HG03066 (cell line): ENCODE data around the gene KLF3.

Experiments
- ATAC-seq: cut with Tn5 transposase; IDR thresholded peaks from one replicate; pipeline ENCODE4 v1.9.1; 2021; ENCODE audit warnings: low read depth; ENCODE audit not compliant: unreplicated experiment

Gene KLF3

DNA sequence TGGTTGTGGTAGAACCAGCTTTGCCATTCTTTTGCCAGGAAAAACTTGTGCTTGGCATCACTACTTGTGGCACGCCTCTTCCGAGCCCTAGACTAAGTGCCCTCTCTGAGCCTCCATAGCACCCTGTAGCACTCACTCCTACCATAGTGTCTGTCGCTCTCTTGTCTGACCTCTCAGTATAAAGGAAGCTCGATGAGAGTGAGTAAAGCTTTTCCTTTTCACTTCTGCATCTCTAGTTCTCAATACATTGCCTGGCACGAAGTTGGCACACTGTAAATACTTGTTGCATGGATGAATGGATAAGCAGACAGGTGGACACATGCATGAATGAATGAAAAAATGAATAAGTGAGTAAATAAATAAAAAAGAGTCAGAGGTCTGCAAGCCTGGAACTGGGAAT lies 70.4 kb downstream of the KLF3 start:
- no peak for ATAC-seq

DNA sequence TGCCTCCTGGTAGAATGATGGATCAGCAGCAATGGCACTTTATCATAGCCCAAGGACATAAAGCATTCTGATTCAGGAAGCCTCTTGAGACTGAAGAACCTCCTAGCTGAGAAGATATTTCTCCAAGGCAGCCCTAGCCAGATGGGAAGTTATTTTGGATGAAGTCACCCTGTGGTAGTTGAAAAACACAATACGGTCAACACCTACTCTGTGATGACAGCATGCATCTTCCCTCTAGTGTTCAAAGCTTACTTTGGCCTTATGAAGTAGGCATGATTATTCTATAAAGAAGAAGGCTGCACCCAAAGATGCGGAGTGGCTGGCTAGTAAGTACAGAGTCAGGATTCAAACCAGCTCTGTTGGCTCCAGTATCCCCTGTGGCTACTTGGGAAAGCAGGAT lies 70.9 kb downstream of the KLF3 start:
- ATAC-seq = no peak

DNA sequence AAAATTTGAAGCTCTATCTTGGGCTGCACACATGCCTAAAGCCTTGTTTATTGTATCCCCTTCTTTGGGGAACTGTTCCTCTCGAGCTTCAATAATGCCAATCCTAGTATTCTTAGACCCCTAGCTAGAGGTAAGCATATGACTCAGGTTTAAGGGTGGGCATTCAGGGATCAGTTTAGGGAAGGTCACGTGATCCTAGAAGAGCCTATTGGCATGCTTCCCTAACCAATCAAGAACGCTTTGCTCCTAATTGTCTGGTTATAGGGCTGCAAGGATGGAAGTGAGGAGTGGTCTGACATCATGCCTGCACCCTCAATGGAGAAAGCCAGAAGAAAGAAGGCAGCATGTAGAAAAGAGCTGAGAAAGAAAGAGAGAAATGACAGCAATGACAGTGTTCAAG lies 71.9 kb downstream of the KLF3 start:
- ATAC-seq = no peak

DNA sequence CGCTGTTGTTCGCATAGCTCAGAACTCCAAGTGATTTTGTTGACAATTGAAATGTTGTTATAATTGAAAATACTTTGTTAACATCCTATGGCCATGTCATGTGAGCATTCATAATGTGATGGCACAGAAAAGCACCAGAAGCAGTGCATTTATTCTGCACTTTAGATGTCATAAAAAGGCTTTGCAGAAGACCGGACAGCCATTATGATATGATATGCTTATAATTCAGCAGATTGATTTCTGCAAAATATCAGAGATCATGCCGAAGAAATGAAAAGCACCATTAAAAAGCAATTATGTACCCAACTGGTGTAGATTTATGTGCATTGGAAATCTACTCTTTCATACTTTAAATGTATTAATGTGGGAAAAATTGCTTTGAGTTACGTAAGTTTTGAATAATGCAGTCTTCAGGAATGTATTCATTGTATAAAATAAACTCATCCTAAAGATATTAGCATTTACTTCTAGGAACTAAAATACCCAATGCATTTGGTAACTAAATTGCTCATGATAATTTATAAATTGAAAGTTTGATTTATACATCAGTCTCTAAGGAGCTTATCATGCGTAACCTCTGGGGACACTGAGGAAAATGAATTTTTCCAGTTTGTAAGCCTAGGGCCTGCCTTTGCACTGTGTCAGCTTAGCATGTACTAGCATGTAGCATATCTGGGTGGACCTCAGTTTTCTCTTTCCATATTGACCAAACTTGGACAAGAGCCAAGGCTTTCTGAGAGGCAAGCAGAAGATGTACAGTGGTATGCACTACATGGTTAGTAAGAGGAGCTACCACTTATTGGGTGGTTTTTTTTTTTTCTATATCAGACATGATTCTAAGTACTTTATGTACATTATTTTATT lies 75.2 kb downstream of the KLF3 start:
- no peak for ATAC-seq

DNA sequence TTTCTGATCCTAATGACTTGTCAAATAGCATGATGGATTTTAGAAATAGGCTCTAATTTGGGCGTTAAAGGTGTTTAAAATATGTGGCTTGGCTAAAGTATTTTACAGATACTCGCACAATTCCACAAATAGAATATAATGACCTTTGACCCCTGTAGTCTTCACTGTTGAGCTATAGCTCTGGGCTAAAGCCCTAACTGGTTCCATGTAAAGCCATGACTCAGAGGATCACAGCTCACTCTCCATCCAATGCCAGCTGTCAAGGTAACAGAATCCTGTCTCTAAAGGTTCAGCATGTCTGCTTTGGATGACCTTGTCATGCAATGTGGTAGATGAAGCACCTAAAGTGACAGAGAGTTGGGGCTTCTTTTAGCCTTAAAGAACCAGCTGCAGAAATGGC lies 76.3 kb downstream of the KLF3 start:
- no peak for ATAC-seq

GRCh38 chr4:38743866-38744265 lies 79.9 kb downstream of the KLF3 start:
- ATAC-seq = no peak

DNA sequence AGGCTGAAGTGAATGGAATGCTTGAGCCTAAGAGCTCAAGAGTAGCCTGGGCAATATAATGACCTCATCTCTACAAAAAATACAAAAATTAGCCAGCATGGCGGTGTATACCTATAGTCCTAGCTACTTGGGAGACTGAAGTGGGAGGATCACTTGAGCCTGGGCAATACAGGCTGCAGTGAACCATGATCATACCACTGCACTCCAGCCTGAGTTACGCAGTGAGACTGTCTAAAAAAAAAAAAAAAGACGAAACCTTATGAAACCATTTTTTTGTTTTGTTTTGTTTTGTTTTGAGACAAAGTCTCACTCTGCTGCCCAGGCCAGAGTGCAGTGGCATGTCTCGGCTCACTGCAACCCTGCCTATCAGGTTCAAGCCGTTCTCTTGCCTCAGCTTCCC lies 81.9 kb downstream of the KLF3 start:
- ATAC-seq = no peak

- no peak for ATAC-seq
Observed at GRCh38 chr4:38747629-38748028, 83.6 kb downstream of the KLF3 start.

DNA sequence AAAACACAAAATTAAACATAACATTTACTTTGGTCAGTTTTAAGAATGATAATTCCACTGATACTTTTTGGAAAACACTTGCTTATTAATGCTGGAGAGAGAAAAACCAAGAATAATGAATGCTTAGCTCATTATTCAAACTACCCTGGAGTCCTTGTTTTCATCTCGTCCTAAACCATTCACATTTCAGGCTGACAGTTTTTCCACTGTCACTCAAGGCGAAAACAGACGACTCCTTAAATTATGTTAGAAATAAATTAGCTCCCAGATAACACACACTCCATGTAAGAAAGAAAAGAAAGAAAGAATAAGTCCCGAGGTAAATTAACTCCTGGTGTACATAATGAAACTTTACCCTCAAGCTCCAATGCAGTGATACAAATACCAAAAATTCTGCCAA lies 85.3 kb downstream of the KLF3 start:
- ATAC-seq = no peak
